ENCODE measurements around the gene CCDC88C. TPM values are rescaled to one million over a fixed set of nuclear protein-coding genes. Genes with fewer than 3 reads are reported as not detected.
A peak's percentile ranks its signal among the peaks of the same experiment; 100 is the strongest.
"Not testable (repeated sequence)": the region's sequence is repeated elsewhere in the genome, so short reads cannot be mapped to it uniquely, and the experiment has no call there.

Gene CCDC88C
- total RNA-seq, 3 donors from 2014 or later: 50.3 to 60.2 (median 58.2) TPM

- DNase-seq: no peak
- peaks cover 1% of the 10 kb centered on the region for H3K36me3 Mint-ChIP-seq (ENCODE audit: insufficient read depth)
Observed at GRCh38 chr14:91254461-91254860, 163.2 kb downstream of the CCDC88C start.

GRCh38 chr14:91253795-91254323 is 163.8 kb downstream of the CCDC88C start:
- no peak for DNase-seq
- peak in 1 of 2 donors; percentile 1 for ATAC-seq
- H3K4me1 Mint-ChIP-seq (ENCODE audit: low read depth): peaks cover 71% of the 10 kb centered on the region
- H3K27me3 Mint-ChIP-seq (ENCODE audit: low read depth): no peaks in the 10 kb centered on the region
- no peaks in the 10 kb centered on the region for H3K9me3 Mint-ChIP-seq
- peak overlapping the region; percentile 69 for H3K4me3 Mint-ChIP-seq
- H3K36me3 Mint-ChIP-seq (ENCODE audit: insufficient read depth): peaks cover 1% of the 10 kb centered on the region

More at GRCh38 chr14:91254461-91254860, 163.2 kb downstream of the CCDC88C start:
- Mint-ChIP-seq H3K4me1 (ENCODE audit: low read depth) (peaks cover 69% of the 10 kb centered on the region), H3K4me3 (peak overlapping the region; percentile 69), H3K27me3 (ENCODE audit: low read depth) (no peaks in the 10 kb centered on the region), H3K9me3 (no peaks in the 10 kb centered on the region)
- peak in 1 of 2 donors; percentile 8 for ATAC-seq

GRCh38 chr14:91252871-91253794 is 164.5 kb downstream of the CCDC88C start:
- Mint-ChIP-seq H3K4me3 (peak overlapping the region; percentile 73), H3K4me1 (ENCODE audit: low read depth) (peaks cover 76% of the 10 kb centered on the region), H3K27me3 (ENCODE audit: low read depth) (no peaks in the 10 kb centered on the region), H3K36me3 (ENCODE audit: insufficient read depth) (peaks cover 1% of the 10 kb centered on the region), H3K9me3 (no peaks in the 10 kb centered on the region)
- DNase-seq (peak; percentile 48), ATAC-seq (peak; percentile 42 to 56)

GRCh38 chr14:91250912-91251311 is 166.7 kb downstream of the CCDC88C start:
- peaks cover 5% of the 10 kb centered on the region for H3K9me3 Mint-ChIP-seq
- no peak for DNase-seq
- H3K4me1 Mint-ChIP-seq (ENCODE audit: low read depth): peaks cover 79% of the 10 kb centered on the region
- H3K27me3 Mint-ChIP-seq (ENCODE audit: low read depth): no peaks in the 10 kb centered on the region
- H3K36me3 Mint-ChIP-seq (ENCODE audit: insufficient read depth): peaks cover 7% of the 10 kb centered on the region
- ATAC-seq: no peak
- H3K4me3 Mint-ChIP-seq: no peak overlapping the region

GRCh38 chr14:91249841-91250616 is 167.6 kb downstream of the CCDC88C start:
- Mint-ChIP-seq H3K9me3 (peaks cover 5% of the 10 kb centered on the region), H3K36me3 (ENCODE audit: insufficient read depth) (peaks cover 7% of the 10 kb centered on the region), H3K27me3 (ENCODE audit: low read depth) (no peaks in the 10 kb centered on the region), H3K4me3 (no peak overlapping the region), H3K4me1 (ENCODE audit: low read depth) (peaks cover 81% of the 10 kb centered on the region)
- ATAC-seq (no peak), DNase-seq (no peak)

- peak; percentile 69 for DNase-seq
- Mint-ChIP-seq H3K4me1 (ENCODE audit: low read depth) (peaks cover 93% of the 10 kb centered on the region), H3K36me3 (ENCODE audit: insufficient read depth) (peaks cover 8% of the 10 kb centered on the region), H3K4me3 (peak overlapping the region; percentile 78), H3K9me3 (peaks cover 8% of the 10 kb centered on the region), H3K27me3 (ENCODE audit: low read depth) (no peaks in the 10 kb centered on the region)
- ATAC-seq: peak; percentile 53 to 54
Observed at GRCh38 chr14:91246051-91246852, 171.4 kb downstream of the CCDC88C start.

- not testable (repeated sequence) for DNase-seq; H3K9me3 Mint-ChIP-seq; H3K36me3 Mint-ChIP-seq (ENCODE audit: insufficient read depth); ATAC-seq; H3K27me3 Mint-ChIP-seq (ENCODE audit: low read depth)
- Mint-ChIP-seq H3K4me3 (peak overlapping the region; percentile 78), H3K4me1 (ENCODE audit: low read depth) (peaks cover 93% of the 10 kb centered on the region)
Observed at GRCh38 chr14:91245616-91246015, 172.0 kb downstream of the CCDC88C start.

GRCh38 chr14:91245029-91245428 is 172.6 kb downstream of the CCDC88C start:
- peaks cover 8% of the 10 kb centered on the region for H3K9me3 Mint-ChIP-seq
- H3K4me3 Mint-ChIP-seq: peak overlapping the region; percentile 78
- peaks cover 8% of the 10 kb centered on the region for H3K36me3 Mint-ChIP-seq (ENCODE audit: insufficient read depth)
- peaks cover 92% of the 10 kb centered on the region for H3K4me1 Mint-ChIP-seq (ENCODE audit: low read depth)
- H3K27me3 Mint-ChIP-seq (ENCODE audit: low read depth): no peaks in the 10 kb centered on the region
- ATAC-seq: peak in 1 of 2 donors; percentile 1
- DNase-seq: peak; percentile 66

GRCh38 chr14:91244501-91244901 is 173.1 kb downstream of the CCDC88C start, which contains the start of gene GPR68:
Gene GPR68, minus strand, starts transcription at chr14:91244704. Its CDS starts 9,654 bp downstream, at chr14:91235050.
- no peak for DNase-seq
- Mint-ChIP-seq H3K4me3 (peak within 1 kb of the TSS; percentile 78), H3K9me3 (peaks cover 8% of the 10 kb centered on the region), H3K4me1 (ENCODE audit: low read depth) (peaks cover 92% of the 10 kb centered on the region), H3K36me3 (ENCODE audit: insufficient read depth) (peaks cover 8% of the 10 kb centered on the region), H3K27me3 (ENCODE audit: low read depth) (no peaks in the 10 kb centered on the region)
- no peak for ATAC-seq

GRCh38 chr14:91243074-91243471 is 174.5 kb downstream of the CCDC88C start:
- ATAC-seq (no peak), DNase-seq (no peak)
- peaks cover 11% of the 10 kb centered on the region for H3K36me3 Mint-ChIP-seq (ENCODE audit: insufficient read depth)
- H3K4me1 Mint-ChIP-seq (ENCODE audit: low read depth): peaks cover 96% of the 10 kb centered on the region
- peak overlapping the region; percentile 78 for H3K4me3 Mint-ChIP-seq
- H3K27me3 Mint-ChIP-seq (ENCODE audit: low read depth): no peaks in the 10 kb centered on the region
- H3K9me3 Mint-ChIP-seq: peaks cover 8% of the 10 kb centered on the region

GRCh38 chr14:91242635-91243034 is 175.0 kb downstream of the CCDC88C start:
- Mint-ChIP-seq H3K4me1 (ENCODE audit: low read depth) (peaks cover 96% of the 10 kb centered on the region), H3K4me3 (peak overlapping the region; percentile 78), H3K9me3 (peaks cover 8% of the 10 kb centered on the region), H3K36me3 (ENCODE audit: insufficient read depth) (peaks cover 13% of the 10 kb centered on the region), H3K27me3 (ENCODE audit: low read depth) (no peaks in the 10 kb centered on the region)
- DNase-seq (no peak), ATAC-seq (no peak)

GRCh38 chr14:91241863-91242262 is 175.8 kb downstream of the CCDC88C start:
- H3K4me1 Mint-ChIP-seq (ENCODE audit: low read depth): peaks cover 93% of the 10 kb centered on the region
- H3K4me3 Mint-ChIP-seq: peak overlapping the region; percentile 78
- H3K9me3 Mint-ChIP-seq: peaks cover 3% of the 10 kb centered on the region
- peaks cover 11% of the 10 kb centered on the region for H3K36me3 Mint-ChIP-seq (ENCODE audit: insufficient read depth)
- DNase-seq: no peak
- no peaks in the 10 kb centered on the region for H3K27me3 Mint-ChIP-seq (ENCODE audit: low read depth)
- no peak for ATAC-seq

GRCh38 chr14:91238661-91239060 is 179.0 kb downstream of the CCDC88C start:
- no peaks in the 10 kb centered on the region for H3K27me3 Mint-ChIP-seq (ENCODE audit: low read depth)
- H3K4me3 Mint-ChIP-seq: no peak overlapping the region
- peaks cover 24% of the 10 kb centered on the region for H3K36me3 Mint-ChIP-seq (ENCODE audit: insufficient read depth)
- H3K4me1 Mint-ChIP-seq (ENCODE audit: low read depth): peaks cover 76% of the 10 kb centered on the region
- ATAC-seq (no peak), DNase-seq (no peak)
- peaks cover 3% of the 10 kb centered on the region for H3K9me3 Mint-ChIP-seq
